SK-N-MC (cell line): ENCODE measurements around the gene JAK2.

Experiments used
- EZH2 ChIP-seq: fragments of 200-600 bp; sonication (generic); IDR thresholded peaks from one replicate; pipeline ENCODE4 v1.6.1; 2017; ENCODE audit warnings: antibody characterized with exemption
- POLR2AphosphoS5 ChIP-seq: IDR thresholded peaks from 2 replicates; pipeline ENCODE4 v1.6.1; 2012; ENCODE audit warnings: mild to moderate bottlenecking, low read depth, low read length, borderline replicate concordance

DNA sequence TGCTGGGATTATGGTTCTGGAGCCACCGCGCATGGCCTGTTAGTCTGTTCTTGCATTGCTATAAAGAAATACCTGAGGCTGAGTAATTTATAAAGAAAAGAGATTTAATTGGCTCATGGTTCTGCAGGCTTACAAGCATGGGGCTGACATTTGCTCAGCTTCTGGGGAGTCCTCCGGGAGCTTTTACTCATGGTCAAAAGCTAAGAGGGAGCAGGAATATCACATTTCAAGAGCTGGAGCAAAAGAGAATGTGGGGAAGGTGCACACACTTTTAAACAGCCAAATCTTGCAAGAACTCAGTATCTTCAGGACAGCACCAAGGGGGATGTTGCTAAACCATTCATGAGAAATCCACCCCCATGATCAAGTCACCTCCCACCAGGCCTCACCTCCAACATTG, 12.1 kb downstream of the JAK2 start:
- TF ChIP-seq EZH2 (no peak), POLR2AphosphoS5 (no peak)
